HUES48 (cell line): ENCODE data around the gene WHRN.

Source experiments
- H3K27ac ChIP-seq: one replicate; pipeline ENCODE4 v1.7.0; 2013; ENCODE audit warnings: low read depth, low read length, inconsistent platforms
- H3K27me3 ChIP-seq: 2 replicates; pipeline ENCODE4 v1.6.1; 2013; ENCODE audit warnings: mild to moderate bottlenecking, low read length; ENCODE audit not compliant: control insufficient read depth, insufficient read depth
- H3K36me3 ChIP-seq: 2 replicates; pipeline ENCODE4 v1.6.1; 2013; ENCODE audit warnings: low read length; ENCODE audit not compliant: control insufficient read depth, insufficient read depth
- H3K4me1 ChIP-seq: 2 replicates; pipeline ENCODE4 v1.6.1; 2013; ENCODE audit warnings: mild to moderate bottlenecking, low read length; ENCODE audit not compliant: control insufficient read depth, insufficient read depth
- H3K4me3 ChIP-seq: 2 replicates; pipeline ENCODE4 v1.5.1; 2013; ENCODE audit warnings: mild to moderate bottlenecking, low read depth, low read length
- H3K9ac ChIP-seq: 2 replicates; pipeline ENCODE4 v1.6.1; 2013; ENCODE audit warnings: mild to moderate bottlenecking, low read depth, low read length, moderate library complexity
- H3K9me3 ChIP-seq: 2 replicates; pipeline ENCODE4 v1.6.1; 2013; ENCODE audit warnings: low read length; ENCODE audit not compliant: control insufficient read depth, insufficient read depth

Gene WHRN

DNA sequence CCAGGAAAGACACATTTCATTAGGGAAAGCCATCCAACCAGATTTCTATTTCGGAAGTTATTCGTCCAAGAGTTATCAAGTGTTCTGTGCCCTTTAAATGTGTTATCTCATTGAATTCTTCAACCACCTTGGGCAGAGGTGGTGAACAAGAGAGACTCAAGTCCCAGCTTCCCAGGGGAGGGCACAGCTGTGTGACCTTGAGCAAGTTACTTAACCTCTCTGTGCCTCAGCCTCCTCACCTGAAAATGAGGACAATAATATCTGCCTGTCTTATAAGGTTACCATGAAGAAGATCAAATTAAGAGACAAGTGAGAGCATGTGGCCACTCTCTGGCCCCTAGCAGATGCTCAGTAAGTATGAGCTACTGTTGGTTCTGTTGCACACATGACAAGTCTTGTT, 37.4 kb downstream of the WHRN start:
- Histone ChIP-seq H3K9ac (no peak overlapping the region), H3K4me1 (no peaks in the 10 kb centered on the region), H3K27ac (no peak overlapping the region), H3K36me3 (no peaks in the 10 kb centered on the region), H3K4me3 (no peak overlapping the region), H3K9me3 (no peaks in the 10 kb centered on the region), H3K27me3 (no peaks in the 10 kb centered on the region)

DNA sequence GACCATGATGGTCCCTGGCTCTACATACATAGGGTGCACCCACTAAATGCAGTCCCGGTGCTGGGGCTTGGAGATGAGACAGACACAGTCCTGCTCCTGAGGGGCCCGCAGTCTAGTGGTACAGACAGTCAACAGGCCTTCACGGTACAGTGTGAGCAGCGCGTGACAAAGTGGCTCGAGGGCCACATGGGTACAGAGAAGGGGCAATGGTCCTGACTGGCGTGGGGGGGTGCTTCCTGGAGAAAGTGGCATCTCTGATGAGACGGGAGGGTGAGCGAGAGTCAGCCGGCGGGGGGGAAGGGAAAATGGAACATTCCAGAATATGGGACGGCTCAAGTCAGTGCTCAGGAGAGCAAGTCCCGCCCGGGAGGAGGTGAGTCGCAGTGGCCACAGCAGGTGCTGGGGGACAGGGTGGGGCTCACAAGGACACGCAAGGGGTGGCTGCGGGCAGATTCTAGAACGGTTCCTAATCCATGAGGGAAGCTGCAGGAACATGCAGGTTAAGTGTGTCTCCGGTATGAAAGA, 38.0 kb downstream of the WHRN start:
- no peak overlapping the region for H3K4me3 ChIP-seq
- H3K9me3 ChIP-seq, result no peaks in the 10 kb centered on the region
- H3K36me3 ChIP-seq, result no peaks in the 10 kb centered on the region
- no peaks in the 10 kb centered on the region for H3K27me3 ChIP-seq
- H3K27ac ChIP-seq, result no peak overlapping the region
- H3K9ac ChIP-seq, result no peak overlapping the region
- no peaks in the 10 kb centered on the region for H3K4me1 ChIP-seq

DNA sequence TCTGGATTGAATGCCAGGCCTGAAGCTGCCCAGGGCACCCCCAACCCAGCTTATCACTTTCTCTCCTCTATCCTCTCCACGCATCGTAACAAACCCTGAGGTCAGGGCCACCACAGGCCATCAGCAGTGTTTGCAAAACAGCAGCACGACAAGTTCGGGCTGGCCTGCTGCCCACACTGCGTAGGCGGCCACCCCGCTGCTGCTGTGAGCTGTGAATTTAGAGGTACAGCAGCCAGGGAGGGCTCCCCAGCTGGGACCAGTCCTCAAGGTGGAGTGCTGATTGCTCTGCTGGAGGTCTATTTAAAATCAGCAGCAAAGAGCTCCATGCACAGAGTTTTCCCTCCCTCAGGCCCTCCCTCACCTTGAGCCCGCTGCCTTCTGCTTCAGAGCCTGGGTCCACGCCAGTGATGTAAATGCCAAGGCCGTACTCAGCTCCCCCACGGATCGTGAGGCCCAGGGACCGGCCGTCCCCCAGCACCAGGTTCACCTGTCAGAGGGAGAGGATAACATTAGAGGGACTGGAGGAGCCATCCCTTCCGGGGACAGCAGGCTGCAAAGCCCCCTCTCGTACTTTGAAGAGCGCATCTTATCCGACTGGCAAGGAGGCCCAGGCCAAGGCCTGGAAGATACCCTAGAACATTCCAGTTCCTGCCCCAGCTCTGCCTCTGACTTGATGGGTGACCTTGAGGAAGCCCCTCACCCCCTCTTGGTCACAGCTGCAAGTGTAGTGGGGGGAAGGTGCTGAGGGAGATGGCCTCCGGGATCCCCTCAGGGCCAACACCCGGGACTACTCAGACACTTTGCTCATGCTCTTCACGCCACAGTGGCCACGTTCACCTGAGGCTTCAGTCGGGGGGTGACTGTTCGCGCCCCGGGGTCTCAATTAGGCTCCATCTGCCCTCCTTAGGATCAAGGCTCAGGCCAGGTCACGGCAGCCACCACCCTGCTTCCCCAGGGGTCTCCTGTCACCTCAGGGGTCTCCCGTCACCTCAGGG, 39.1 kb downstream of the WHRN start:
- peak overlapping the region; percentile 16 for H3K27ac ChIP-seq
- H3K27me3 ChIP-seq, result no peaks in the 10 kb centered on the region
- H3K4me3 ChIP-seq, result no peak overlapping the region
- no peak overlapping the region for H3K9ac ChIP-seq
- H3K4me1 ChIP-seq, result peaks cover 2% of the 10 kb centered on the region; the same call in 1 of the 2 replicates
- no peaks in the 10 kb centered on the region for H3K36me3 ChIP-seq
- H3K9me3 ChIP-seq, result no peaks in the 10 kb centered on the region

DNA sequence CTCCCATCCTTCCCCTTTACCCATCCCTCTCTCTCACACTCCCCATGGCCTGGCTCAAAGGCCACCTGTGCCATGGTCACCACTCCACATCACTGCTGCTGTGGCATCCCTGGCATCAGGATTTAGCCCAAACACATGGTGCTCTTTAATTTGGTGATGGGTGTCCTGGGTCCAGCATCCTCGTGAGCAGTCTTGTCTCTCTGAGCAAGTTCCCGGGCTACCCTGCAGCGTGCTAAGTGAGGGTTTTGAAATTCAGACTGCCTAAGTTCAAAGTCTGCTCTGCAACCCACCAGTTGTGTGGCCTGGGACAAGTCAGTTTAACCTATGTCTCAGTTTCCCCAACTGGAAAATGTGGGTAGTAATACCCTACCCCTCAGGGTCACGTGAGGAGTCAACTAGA, 39.9 kb downstream of the WHRN start:
- H3K9ac ChIP-seq, result no peak overlapping the region
- no peaks in the 10 kb centered on the region for H3K27me3 ChIP-seq
- H3K4me1 ChIP-seq, result peaks cover 10% of the 10 kb centered on the region
- no peaks in the 10 kb centered on the region for H3K9me3 ChIP-seq
- H3K36me3 ChIP-seq, result no peaks in the 10 kb centered on the region
- no peak overlapping the region for H3K4me3 ChIP-seq
- no peak overlapping the region for H3K27ac ChIP-seq

DNA sequence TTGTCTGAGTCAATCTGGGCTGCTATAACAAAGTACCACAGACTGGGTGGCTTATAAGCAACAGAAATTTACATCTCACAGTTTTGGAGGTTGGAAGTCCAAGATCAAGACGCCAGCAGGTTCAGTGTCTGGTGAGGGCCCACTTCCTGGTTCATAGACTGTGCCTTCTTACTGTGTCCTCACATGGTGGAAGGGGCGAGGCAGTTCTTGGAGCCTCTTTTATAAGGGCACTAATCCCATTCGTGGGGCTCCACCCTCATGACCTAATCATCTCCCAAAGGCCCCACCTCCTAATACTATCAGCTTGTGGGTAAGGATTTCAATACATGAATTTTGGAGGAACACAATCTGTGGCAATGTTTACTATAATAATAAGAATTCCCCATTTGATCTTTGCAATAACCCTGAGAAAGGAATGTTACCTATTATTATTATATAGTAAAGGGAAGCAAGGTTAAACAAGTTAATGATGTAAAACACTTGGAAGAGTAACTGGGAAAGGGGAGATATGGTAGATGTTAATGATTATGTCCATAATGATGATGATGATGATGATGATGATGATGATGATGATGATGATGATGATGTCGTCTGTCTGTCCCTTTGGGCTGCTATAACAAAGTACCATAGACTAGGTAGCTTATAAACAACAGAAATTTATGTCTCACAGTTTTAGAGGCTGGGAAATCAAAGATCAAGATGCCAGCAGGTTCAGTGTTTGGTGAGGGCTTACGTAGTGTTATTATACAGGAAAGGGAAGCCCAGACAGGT, 40.8 kb downstream of the WHRN start:
- no peaks in the 10 kb centered on the region for H3K9me3 ChIP-seq
- H3K27me3 ChIP-seq, result no peaks in the 10 kb centered on the region
- peaks cover 17% of the 10 kb centered on the region for H3K4me1 ChIP-seq
- H3K9ac ChIP-seq, result no peak overlapping the region
- H3K27ac ChIP-seq, result no peak overlapping the region
- H3K4me3 ChIP-seq, result no peak overlapping the region
- no peaks in the 10 kb centered on the region for H3K36me3 ChIP-seq

DNA sequence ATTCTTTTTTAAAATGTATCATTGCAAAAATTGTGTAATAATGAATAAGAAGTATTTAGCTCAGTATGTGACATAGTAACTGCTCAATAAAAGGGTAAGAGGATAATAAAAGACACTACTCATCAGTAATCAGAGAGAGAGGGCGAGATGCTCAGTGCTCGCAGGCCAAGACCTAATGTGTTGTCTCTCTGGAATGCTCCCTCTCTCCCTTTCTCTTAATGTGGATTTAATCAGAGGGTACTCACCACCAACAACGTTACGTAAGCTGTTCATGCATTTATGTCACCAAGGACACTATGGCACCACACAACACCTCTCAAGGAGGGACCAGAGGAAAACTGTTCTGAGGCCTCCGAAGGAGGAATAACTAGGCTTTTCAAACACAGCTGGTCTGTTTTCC, 42.5 kb downstream of the WHRN start:
- Histone ChIP-seq H3K27ac (no peak overlapping the region), H3K9ac (no peak overlapping the region), H3K27me3 (no peaks in the 10 kb centered on the region), H3K4me1 (peaks cover 17% of the 10 kb centered on the region), H3K4me3 (no peak overlapping the region), H3K36me3 (no peaks in the 10 kb centered on the region), H3K9me3 (no peaks in the 10 kb centered on the region)

DNA sequence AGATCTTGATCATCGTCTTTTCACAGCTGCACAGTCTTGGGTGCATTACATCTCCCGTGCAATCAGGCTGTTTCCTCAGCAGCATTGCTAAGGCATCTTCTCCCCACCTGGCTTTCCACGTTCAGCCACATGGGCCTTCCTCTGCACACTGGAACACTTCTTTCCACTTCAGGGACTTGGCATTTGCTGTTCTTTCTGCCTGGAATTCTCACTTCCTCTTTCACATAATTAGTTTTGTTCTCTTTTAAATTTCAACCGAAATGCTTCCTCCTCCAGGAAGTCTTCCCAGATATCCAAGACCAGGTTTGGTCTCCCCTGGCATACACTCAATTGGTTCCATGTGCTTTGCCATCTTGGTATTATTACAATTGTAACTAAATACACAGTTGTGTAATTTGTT, 43.8 kb downstream of the WHRN start:
- Histone ChIP-seq H3K9me3 (no peaks in the 10 kb centered on the region), H3K4me1 (peaks cover 17% of the 10 kb centered on the region), H3K36me3 (no peaks in the 10 kb centered on the region), H3K27me3 (no peaks in the 10 kb centered on the region), H3K27ac (no peak overlapping the region), H3K9ac (no peak overlapping the region), H3K4me3 (no peak overlapping the region)

DNA sequence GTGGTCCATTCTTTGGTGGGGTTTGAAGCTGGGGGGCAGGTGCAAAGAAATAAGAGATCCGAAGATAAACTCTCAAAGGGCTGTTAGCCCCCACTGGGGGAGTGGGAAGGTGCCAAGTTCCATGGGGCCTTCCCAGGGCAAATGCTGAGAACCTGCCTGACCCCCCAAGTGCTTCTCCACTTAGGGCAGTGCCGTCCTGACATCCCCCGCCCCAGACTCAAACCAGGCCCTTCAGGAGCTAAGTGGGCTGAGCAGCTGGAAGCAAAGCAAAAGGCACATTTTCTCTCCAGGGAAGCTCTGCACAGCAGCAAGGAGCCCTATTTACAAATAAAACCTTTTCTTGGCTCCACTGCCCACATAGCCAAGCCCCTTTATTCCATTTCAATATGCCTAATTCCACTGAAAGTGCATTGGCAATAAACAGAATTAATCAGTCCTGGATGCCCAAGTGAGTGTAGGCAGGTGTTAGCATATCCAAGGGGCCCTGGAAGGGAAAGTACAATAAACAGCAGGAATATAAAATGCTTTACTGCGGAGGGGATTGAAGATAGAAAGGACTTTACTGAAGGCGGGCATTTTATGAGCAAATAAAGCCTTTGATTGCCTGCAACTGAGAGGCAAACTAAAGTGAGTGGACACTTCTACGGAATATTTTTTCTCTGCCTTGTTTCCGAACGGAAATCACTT, 44.6 kb downstream of the WHRN start:
- no peak overlapping the region for H3K4me3 ChIP-seq
- no peak overlapping the region for H3K27ac ChIP-seq
- H3K27me3 ChIP-seq, result no peaks in the 10 kb centered on the region
- H3K9me3 ChIP-seq, result no peaks in the 10 kb centered on the region
- H3K36me3 ChIP-seq, result no peaks in the 10 kb centered on the region
- H3K9ac ChIP-seq, result no peak overlapping the region
- H3K4me1 ChIP-seq, result peaks cover 17% of the 10 kb centered on the region

DNA sequence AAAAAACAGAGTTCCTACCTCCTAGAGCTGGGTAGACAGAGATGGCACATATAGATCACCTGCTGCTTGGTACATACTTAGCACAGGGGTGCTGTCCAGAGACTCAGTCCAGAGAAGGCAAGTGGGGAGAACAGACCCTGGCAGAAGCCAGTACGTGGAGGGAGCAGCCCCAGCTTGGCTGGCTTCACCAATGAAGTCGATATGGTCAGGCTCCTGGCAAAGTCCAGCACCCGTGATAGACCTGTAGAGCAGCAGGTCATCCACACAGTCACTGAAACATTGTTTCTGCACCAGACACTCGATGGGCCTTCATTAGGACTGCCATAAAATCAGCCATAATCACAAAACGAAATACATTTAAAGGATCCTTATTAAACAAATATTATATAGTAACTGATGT, 45.8 kb downstream of the WHRN start:
- H3K4me1 ChIP-seq, result peaks cover 17% of the 10 kb centered on the region
- H3K36me3 ChIP-seq, result no peaks in the 10 kb centered on the region
- no peaks in the 10 kb centered on the region for H3K9me3 ChIP-seq
- H3K4me3 ChIP-seq, result no peak overlapping the region
- H3K9ac ChIP-seq, result no peak overlapping the region
- no peak overlapping the region for H3K27ac ChIP-seq
- H3K27me3 ChIP-seq, result no peaks in the 10 kb centered on the region

DNA sequence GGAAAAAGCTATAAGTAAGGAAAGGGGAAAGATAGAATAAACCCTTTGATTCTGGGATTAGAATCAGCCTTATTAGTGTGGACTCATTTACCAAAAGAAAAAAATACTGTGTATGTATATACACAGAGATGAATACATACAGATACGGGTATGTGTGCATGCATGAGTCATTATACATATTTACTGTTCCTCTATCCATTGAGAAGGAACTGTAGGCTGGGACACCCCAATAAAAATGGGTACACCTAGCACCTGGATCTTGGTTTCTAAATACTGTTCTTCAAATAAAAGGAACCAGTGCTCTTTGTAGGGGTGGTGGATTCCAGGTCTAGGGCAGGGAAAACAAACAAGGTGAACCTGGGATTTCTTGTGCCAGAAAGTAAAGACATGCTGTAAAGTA, 48.3 kb downstream of the WHRN start:
- H3K27ac ChIP-seq, result no peak overlapping the region

More for the DNA sequence above, 48.3 kb downstream of the WHRN start:
- Histone ChIP-seq H3K4me3 (no peak overlapping the region), H3K27me3 (no peaks in the 10 kb centered on the region), H3K9me3 (no peaks in the 10 kb centered on the region), H3K9ac (no peak overlapping the region), H3K36me3 (no peaks in the 10 kb centered on the region), H3K4me1 (peaks cover 17% of the 10 kb centered on the region)
